ENCODE data around the gene PALM2AKAP2. TPM values are rescaled to one million over a fixed set of nuclear protein-coding genes. Genes with fewer than 3 reads are reported as not detected.

PALM2AKAP2 gene
- total RNA-seq, 1 experiment from 2014 or later, result not detected

DNA sequence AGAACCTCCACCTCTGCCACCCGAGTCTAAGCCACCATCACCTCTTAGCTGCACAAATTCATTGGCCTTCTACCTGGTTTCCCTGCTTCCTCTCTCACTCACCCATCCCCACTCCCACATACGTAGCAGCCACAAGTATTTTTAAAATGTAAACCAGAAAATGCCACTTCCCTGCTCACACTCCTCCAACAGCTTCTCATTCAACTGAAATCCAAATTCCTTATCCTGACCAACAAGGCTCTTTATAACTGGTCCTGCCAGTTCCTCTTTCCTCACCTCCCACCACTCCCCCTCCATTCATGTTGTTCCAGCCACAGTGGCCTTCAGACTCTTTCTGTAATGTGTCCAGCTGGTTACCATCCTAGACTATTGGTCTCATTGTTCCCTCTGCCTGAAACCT lies 25.0 kb upstream of the PALM2AKAP2 start:
- CTCF ChIA-PET, result no interaction called here
- TF ChIP-seq, protein P1, sequence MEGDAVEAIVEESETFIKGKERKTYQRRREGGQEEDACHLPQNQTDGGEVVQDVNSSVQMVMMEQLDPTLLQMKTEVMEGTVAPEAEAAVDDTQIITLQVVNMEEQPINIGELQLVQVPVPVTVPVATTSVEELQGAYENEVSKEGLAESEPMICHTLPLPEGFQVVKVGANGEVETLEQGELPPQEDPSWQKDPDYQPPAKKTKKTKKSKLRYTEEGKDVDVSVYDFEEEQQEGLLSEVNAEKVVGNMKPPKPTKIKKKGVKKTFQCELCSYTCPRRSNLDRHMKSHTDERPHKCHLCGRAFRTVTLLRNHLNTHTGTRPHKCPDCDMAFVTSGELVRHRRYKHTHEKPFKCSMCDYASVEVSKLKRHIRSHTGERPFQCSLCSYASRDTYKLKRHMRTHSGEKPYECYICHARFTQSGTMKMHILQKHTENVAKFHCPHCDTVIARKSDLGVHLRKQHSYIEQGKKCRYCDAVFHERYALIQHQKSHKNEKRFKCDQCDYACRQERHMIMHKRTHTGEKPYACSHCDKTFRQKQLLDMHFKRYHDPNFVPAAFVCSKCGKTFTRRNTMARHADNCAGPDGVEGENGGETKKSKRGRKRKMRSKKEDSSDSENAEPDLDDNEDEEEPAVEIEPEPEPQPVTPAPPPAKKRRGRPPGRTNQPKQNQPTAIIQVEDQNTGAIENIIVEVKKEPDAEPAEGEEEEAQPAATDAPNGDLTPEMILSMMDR (IDR thresholded peaks at IDR 0.05; ENCODE audit: unreplicated experiment), result no peak
- Mint-ChIP-seq H3K4me3 (ENCODE audit: low read depth, unreplicated experiment) (no peak overlapping the region), H3K9me3 (ENCODE audit: low read depth, unreplicated experiment) (no peaks in the 10 kb centered on the region), H3K27me3 (ENCODE audit: unreplicated experiment) (peaks cover 42% of the 10 kb centered on the region), H3K27ac (ENCODE audit: unreplicated experiment) (no peak overlapping the region), H3K4me1 (ENCODE audit: low read depth, unreplicated experiment) (no peaks in the 10 kb centered on the region), H3K36me3 (ENCODE audit: insufficient read depth, unreplicated experiment) (no peaks in the 10 kb centered on the region)
- intact Hi-C loops (cut with micrococcal nuclease; ENCODE audit: unreplicated experiment), result no loop called here
- DNase-seq, result no peak
- BruUV-seq (replicated peaks), result no TSS peak

DNA sequence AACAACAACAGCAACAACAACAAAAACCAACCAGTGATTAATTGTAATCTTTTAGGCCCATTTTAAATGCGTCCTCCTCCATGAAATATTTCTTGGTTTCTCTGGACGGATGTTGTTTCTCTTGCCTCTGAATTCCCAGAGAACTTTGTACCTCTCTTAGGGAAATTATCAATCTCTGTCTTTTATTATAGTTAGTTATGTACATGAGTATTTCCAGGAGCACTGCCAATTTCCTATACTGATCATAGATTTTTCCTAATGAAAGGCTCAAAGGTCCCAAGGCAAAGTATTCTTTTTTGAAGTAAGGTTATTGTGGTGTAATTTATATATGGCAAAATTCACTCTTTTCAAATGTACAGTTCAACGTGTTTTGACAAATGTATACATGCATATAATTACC lies 20.4 kb upstream of the PALM2AKAP2 start:
- no peak overlapping the region for H3K27ac Mint-ChIP-seq (ENCODE audit: unreplicated experiment)
- BruUV-seq (replicated peaks), result no TSS peak

DNA sequence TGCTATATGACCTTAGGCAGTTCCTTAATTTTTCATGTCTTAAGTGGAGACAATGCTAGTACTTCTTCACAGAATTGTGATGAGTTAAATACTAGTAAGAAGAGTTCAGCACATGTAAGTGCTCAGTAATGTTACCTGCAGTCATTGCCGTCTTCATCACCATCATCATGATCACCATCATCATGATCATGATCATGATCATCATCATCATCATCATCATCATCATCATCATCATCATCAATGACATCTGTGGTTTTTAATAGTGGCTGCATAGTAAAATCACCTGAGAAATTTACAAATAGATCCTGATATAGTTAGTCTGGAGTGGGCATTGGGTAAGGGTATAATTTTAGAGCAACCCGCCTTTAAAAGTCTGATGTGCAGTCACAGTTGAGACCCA lies 14.7 kb upstream of the PALM2AKAP2 start:
- TF ChIP-seq, protein P1 (IDR thresholded peaks at IDR 0.05; ENCODE audit: unreplicated experiment), result no peak
- peaks cover 67% of the 10 kb centered on the region for H3K27me3 Mint-ChIP-seq (ENCODE audit: unreplicated experiment)
- no peaks in the 10 kb centered on the region for H3K36me3 Mint-ChIP-seq (ENCODE audit: insufficient read depth, unreplicated experiment)
- H3K4me3 Mint-ChIP-seq (ENCODE audit: low read depth, unreplicated experiment), result no peak overlapping the region
- no peaks in the 10 kb centered on the region for H3K4me1 Mint-ChIP-seq (ENCODE audit: low read depth, unreplicated experiment)
- CTCF ChIA-PET, result interaction anchor here (0.6 kb wide), 1 partner anchor 200 kb away, joined by 3 read pairs; no protein-coding TSS in a partner anchor
- no TSS peak for BruUV-seq (replicated peaks)
- no peak overlapping the region for H3K27ac Mint-ChIP-seq (ENCODE audit: unreplicated experiment)
- H3K9me3 Mint-ChIP-seq (ENCODE audit: low read depth, unreplicated experiment), result no peaks in the 10 kb centered on the region
- no peak for DNase-seq
- intact Hi-C loops (cut with micrococcal nuclease; ENCODE audit: unreplicated experiment), result no loop called here

More for the DNA sequence above, 20.4 kb upstream of the PALM2AKAP2 start:
- Mint-ChIP-seq H3K9me3 (ENCODE audit: low read depth, unreplicated experiment) (no peaks in the 10 kb centered on the region), H3K27me3 (ENCODE audit: unreplicated experiment) (peaks cover 46% of the 10 kb centered on the region), H3K36me3 (ENCODE audit: insufficient read depth, unreplicated experiment) (no peaks in the 10 kb centered on the region), H3K4me1 (ENCODE audit: low read depth, unreplicated experiment) (no peaks in the 10 kb centered on the region), H3K4me3 (ENCODE audit: low read depth, unreplicated experiment) (no peak overlapping the region)
- TF ChIP-seq, protein P1 (IDR thresholded peaks at IDR 0.05; ENCODE audit: unreplicated experiment), result no peak
- CTCF ChIA-PET, result no interaction called here
- DNase-seq, result no peak
- intact Hi-C loops (cut with micrococcal nuclease; ENCODE audit: unreplicated experiment), result no loop called here

DNA sequence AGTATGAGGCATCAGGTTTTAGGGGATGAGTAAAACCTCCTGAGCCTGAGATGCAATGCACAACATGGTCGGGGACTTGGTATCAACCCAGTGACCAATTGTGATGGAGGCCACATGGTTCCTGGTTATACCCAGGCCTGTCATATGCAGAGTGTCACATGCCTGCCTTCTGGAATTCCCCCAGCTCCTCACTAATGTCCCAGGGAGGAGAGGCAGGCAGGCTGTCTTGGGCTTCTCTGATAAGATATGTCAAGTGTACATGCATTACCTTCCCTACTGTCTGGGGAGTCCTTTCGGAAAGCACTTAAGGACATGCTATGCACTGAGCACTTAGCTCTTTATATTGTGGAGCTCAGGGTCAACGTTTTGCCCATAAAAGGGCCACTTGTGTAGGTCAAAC lies 14.2 kb upstream of the PALM2AKAP2 start:
- no peak for DNase-seq
- CTCF ChIA-PET, result interaction anchor here (0.6 kb wide), 1 partner anchor 200 kb away, joined by 3 read pairs; no protein-coding TSS in a partner anchor
- TF ChIP-seq, protein P1 (IDR thresholded peaks at IDR 0.05; ENCODE audit: unreplicated experiment), result no peak
- H3K27me3 Mint-ChIP-seq (ENCODE audit: unreplicated experiment), result peaks cover 69% of the 10 kb centered on the region
- H3K9me3 Mint-ChIP-seq (ENCODE audit: low read depth, unreplicated experiment), result no peaks in the 10 kb centered on the region
- no peak overlapping the region for H3K27ac Mint-ChIP-seq (ENCODE audit: unreplicated experiment)
- no peak overlapping the region for H3K4me3 Mint-ChIP-seq (ENCODE audit: low read depth, unreplicated experiment)
- H3K36me3 Mint-ChIP-seq (ENCODE audit: insufficient read depth, unreplicated experiment), result no peaks in the 10 kb centered on the region
- BruUV-seq (replicated peaks), result no TSS peak
- intact Hi-C loops (cut with micrococcal nuclease; ENCODE audit: unreplicated experiment), result no loop called here
- H3K4me1 Mint-ChIP-seq (ENCODE audit: low read depth, unreplicated experiment), result no peaks in the 10 kb centered on the region

All from Calu3 (cell line).